ENCODE results near the gene CFAP221.

DNA sequence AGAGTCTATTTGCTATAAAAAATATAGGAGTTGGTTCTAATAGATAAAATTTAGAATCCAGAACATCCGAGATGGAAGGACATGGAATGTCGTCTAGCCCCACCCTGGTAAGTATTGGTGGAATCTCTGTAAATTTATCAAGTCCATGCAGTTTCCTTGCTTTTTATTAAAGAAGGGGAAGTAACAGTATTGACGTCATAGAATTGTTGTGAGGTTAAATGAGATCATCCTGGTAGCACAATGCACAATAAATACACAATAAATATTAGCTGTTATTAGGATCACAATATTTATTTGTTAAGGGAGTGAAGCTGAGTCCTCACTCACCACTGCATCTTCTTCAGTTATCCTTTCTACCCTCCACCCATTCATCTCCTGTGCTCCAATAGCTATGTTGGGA, 118.0 kb downstream of the CFAP221 start:
- TF ChIP-seq PAX5 (IDR thresholded peaks at IDR 0.05; ENCODE audit: insufficient read depth, low read length, severe bottlenecking) = no peak
- no peak for TF ChIP-seq POLR2AphosphoS5 (IDR thresholded peaks at IDR 0.05; ENCODE audit: low read depth, low read length)
- no peak for TF ChIP-seq POLR2A (IDR thresholded peaks at IDR 0.05; ENCODE audit: low read depth, low read length)
- TF ChIP-seq POU2F2 (IDR thresholded peaks at IDR 0.05; ENCODE audit: low read depth, low read length) = no peak
- TF ChIP-seq TAF1 (IDR thresholded peaks at IDR 0.05; ENCODE audit: low read depth, low read length) = no peak
